Measurements from ENCODE around the gene CEBPA.

CEBPA gene

GRCh38 chr19:33284146-33284643 lies 18.1 kb downstream of the CEBPA start:
- TF ChIP-seq, protein P1, sequence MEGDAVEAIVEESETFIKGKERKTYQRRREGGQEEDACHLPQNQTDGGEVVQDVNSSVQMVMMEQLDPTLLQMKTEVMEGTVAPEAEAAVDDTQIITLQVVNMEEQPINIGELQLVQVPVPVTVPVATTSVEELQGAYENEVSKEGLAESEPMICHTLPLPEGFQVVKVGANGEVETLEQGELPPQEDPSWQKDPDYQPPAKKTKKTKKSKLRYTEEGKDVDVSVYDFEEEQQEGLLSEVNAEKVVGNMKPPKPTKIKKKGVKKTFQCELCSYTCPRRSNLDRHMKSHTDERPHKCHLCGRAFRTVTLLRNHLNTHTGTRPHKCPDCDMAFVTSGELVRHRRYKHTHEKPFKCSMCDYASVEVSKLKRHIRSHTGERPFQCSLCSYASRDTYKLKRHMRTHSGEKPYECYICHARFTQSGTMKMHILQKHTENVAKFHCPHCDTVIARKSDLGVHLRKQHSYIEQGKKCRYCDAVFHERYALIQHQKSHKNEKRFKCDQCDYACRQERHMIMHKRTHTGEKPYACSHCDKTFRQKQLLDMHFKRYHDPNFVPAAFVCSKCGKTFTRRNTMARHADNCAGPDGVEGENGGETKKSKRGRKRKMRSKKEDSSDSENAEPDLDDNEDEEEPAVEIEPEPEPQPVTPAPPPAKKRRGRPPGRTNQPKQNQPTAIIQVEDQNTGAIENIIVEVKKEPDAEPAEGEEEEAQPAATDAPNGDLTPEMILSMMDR (IDR thresholded peaks at IDR 0.05; ENCODE audit: low read depth, low read length, missing control alignments) = no peak

GRCh38 chr19:33283589-33283988 lies 18.7 kb downstream of the CEBPA start:
- TF ChIP-seq, protein P1 (IDR thresholded peaks at IDR 0.05; ENCODE audit: low read depth, low read length, missing control alignments) = no peak
- H3K4me3 ChIP-seq (ENCODE audit: low read depth, low read length) = no peak overlapping the region
- DNase-seq (ENCODE audit: low read depth) = no peak
- in situ Hi-C loops (cut with HindIII; ENCODE audit: low sequenced_read_pairs) = no loop called here

More at GRCh38 chr19:33284146-33284643, 18.1 kb downstream of the CEBPA start:
- no peak for DNase-seq (ENCODE audit: low read depth)
- no peak overlapping the region for H3K4me3 ChIP-seq (ENCODE audit: low read depth, low read length)
- in situ Hi-C loops (cut with HindIII; ENCODE audit: low sequenced_read_pairs) = no loop called here

GRCh38 chr19:33282036-33282671 lies 20.2 kb downstream of the CEBPA start:
- no peak overlapping the region for H3K4me3 ChIP-seq (ENCODE audit: low read depth, low read length)
- TF ChIP-seq, protein P1 (IDR thresholded peaks at IDR 0.05; ENCODE audit: low read depth, low read length, missing control alignments) = no peak
- no peak for DNase-seq (ENCODE audit: low read depth)
- in situ Hi-C loops (cut with HindIII; ENCODE audit: low sequenced_read_pairs) = no loop called here

DNA sequence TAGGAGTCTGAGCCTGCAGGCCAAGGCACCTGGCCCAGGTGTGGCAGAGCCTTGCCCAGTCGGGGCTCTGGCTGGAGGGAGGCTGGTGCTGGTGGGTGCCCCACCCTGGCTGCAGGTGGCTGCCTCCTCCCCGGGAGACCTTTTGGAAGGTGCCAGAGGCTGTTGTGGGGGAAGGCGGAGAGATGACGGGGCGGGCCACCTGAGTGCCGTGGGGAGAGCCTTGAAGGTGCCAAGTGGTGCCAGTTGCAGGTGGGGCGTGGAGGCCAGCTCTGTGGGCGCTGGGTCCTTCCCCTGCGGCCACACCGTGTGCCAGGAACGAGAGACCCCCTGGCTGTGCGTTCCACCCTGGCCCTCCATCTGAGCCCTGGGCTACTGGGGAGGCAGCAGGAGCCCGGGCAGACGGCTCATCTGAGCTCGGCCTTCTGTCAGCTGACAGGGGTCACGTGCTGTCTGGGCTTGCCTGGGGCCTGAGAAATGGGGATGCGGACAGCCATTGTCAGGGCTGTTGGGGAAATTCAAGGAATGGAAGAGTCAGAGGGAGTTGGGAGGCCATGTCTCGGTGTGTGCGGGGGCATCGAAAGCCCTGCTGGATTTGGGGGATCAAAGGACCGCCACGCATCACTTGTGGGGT lies 20.9 kb downstream of the CEBPA start:
- DNase-seq (ENCODE audit: low read depth) = no peak
- TF ChIP-seq, protein P1 (IDR thresholded peaks at IDR 0.05; ENCODE audit: low read depth, low read length, missing control alignments) = no peak
- in situ Hi-C loops (cut with HindIII; ENCODE audit: low sequenced_read_pairs) = no loop called here
- no peak overlapping the region for H3K4me3 ChIP-seq (ENCODE audit: low read depth, low read length)

DNA sequence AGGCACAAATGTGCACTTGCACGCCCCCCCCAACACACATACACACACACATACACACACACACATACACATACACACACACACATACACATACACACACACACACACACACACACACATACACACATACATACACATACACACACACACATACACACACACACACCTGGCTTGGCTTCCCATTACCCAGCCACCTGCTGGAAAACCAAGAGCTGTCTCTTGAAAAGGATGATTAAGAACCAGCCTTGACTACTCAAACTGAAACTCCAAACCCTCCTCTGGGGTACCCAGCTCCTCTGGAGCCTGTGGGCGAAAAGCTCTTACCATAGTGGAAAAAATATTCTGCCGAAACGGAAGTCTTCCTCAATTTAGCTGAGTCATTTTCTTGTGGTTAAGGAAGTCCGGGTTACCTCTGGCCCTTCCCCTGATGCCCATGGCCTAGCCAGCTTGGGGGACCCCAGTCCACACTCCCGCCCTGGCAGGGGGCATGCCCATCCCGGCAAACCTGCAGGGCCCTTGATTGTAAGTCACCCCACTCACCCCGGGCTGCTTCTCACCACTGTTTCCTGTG lies 21.9 kb downstream of the CEBPA start:
- no peak for DNase-seq (ENCODE audit: low read depth)
- H3K4me3 ChIP-seq (ENCODE audit: low read depth, low read length) = no peak overlapping the region
- in situ Hi-C loops (cut with HindIII; ENCODE audit: low sequenced_read_pairs) = no loop called here
- TF ChIP-seq, protein P1 (IDR thresholded peaks at IDR 0.05; ENCODE audit: low read depth, low read length, missing control alignments) = no peak

GRCh38 chr19:33279430-33280350 lies 22.6 kb downstream of the CEBPA start:
- no peak for DNase-seq (ENCODE audit: low read depth)
- no peak overlapping the region for H3K4me3 ChIP-seq (ENCODE audit: low read depth, low read length)
- TF ChIP-seq, protein P1 (IDR thresholded peaks at IDR 0.05; ENCODE audit: low read depth, low read length, missing control alignments) = no peak
- in situ Hi-C loops (cut with HindIII; ENCODE audit: low sequenced_read_pairs) = no loop called here

All from astrocyte of the cerebellum (primary cell).